Measurements from ENCODE around the gene TLNRD1.

The TLNRD1 gene

DNA sequence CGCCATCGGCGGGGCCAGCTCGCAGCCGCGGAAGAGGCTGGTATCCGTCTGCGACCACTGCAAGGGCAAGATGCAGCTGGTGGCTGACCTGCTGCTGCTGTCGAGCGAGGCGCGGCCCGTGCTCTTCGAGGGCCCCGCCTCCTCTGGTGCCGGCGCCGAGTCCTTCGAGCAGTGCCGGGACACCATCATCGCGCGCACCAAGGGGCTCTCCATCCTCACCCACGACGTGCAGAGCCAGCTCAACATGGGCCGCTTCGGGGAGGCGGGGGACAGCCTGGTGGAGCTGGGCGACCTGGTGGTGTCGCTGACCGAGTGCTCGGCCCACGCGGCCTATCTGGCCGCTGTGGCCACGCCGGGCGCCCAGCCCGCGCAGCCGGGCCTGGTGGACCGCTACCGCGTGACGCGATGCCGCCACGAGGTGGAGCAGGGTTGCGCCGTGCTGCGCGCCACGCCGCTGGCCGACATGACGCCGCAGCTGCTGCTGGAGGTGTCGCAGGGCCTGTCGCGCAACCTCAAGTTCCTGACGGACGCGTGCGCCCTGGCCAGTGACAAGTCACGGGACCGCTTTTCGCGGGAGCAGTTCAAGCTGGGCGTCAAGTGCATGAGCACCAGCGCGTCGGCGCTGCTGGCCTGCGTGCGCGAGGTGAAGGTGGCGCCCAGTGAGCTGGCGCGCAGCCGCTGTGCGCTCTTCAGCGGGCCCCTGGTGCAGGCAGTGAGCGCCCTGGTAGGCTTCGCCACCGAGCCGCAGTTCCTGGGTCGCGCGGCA, 1.8 kb downstream of the TLNRD1 start:
- DNase-seq = no peak

DNA sequence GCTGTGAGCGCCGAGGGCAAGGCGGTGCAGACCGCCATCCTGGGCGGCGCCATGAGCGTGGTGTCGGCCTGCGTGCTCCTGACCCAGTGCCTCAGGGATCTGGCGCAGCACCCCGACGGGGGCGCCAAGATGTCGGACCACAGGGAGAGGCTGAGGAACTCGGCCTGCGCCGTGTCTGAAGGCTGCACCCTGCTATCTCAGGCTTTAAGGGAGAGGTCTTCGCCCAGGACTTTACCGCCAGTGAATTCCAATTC, 2.3 kb downstream of the TLNRD1 start:
- no peak for DNase-seq

DNA sequence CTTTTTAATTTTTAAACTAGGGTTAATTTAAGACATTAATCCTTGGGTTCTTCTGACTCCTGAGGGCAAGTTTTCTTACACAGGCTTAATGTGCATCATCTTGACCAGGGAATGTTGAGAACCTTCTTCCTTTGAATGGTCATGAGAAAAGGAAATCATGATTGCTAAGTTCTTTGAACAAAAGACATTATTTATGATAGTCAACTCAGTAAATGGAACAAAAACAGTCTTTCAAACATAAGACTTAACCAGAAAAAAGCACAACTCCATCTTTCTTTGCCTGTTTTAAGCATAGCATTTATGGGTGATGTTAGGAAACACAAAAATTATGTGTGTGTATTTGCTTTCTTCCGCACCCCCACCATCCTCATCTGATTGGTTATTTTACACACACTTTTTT, 5.4 kb downstream of the TLNRD1 start:
- no peak for DNase-seq

DNA sequence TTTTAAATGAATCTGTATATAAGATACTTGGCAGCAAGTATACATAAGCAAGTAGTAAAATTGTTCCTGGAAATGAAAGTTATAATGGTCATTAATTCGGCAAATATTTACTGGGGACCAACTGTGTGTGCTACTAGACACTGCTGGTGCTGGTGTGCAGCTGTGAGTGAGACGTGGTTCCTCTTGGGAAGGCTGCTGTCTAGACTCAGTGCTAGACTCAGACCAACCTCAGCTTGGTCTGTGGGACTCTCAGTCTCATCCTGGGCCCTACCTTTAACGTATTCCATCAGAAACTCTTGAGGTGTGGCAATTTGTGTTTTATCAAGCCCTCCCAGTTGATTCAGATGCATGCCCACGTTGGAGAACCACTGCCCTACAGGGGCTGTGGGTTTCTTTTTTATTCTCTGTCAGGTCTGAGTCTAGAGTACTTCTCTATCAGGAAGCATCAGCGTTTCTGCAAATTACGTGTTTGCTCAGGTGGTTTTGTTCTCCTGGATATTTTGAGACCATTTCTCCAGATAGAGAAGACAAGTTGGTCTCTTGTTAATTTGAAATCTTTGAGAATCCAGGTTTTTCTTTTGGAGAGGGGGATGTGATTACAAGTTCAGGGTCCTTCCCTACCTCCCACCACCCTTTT, 6.8 kb downstream of the TLNRD1 start:
- no peak for DNase-seq

DNA sequence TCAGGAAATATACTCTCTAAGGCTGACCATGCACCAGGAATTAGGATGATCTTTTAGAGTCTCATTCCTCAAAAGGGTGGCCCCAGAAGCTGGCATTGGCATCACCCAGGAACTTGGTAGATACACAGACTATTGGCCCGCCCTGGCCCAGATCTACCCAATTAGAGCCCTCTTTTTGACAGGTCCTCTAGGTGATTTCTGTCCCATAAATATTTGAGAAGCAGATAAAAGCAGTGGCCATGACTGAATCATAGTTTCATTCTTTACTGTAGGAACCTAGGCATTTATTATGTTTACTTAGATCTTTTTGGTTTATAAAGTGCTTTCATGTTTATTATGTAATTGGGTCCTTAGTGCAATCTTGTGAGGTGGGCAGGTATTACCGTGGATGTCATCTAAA, 7.6 kb downstream of the TLNRD1 start:
- no peak for DNase-seq

DNA sequence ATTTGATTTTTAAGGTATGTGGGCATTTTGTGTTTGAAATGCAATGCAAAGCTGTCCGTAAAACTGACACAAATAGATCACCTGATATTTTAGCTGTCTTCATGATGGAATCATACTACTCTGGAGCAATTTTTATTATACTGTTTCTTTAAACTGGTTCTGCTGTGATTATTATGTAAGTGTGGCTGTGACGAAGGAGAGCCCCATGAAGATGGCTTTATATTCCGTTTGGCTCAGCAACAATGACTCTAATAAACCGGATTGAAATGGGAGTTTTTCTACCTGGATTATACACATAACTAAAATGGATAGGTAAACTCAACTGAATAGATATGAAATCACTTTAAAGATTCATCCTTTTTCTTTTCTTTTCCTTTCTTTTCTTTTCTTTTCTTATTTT, 9.4 kb downstream of the TLNRD1 start:
- no peak for DNase-seq

DNA sequence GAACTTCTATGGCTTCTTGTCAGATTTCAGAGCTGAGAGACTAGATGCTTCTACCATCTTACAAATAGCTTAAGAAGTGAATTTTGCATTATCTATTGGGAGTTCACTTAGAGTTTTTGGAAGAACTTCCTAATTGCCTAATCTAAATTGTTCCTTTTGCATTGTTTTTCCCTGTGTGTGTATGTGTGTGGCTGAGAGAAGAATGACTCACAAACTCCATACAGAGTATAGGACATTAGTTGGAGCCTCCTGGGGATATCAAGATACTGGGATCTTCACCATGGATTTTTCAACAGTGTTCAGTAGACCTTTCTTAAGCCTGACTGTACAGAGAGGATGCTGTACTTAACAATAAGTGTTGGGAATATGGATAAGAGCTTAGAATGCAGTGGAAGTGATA, 10.9 kb downstream of the TLNRD1 start:
- DNase-seq = no peak

DNA sequence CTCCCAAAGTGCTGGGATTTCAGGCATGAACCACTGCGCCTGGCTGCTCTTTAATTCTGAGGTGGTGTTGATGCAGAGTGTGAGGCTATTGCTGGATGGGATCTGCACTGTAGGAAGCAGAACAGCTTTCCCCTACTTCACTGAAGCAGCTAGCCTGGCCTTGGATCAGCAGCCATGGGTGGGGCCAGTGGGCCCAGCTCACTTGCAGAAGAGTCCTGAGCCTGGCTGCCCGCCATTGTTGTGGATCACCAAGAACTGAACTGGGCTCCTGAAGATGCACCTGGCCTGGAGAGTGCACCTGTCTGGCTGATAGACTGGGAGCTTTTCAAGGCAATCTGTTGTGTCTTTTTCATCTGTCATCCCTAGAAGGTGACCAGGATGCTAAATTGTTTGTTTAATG, 11.9 kb downstream of the TLNRD1 start:
- no peak for DNase-seq

DNA sequence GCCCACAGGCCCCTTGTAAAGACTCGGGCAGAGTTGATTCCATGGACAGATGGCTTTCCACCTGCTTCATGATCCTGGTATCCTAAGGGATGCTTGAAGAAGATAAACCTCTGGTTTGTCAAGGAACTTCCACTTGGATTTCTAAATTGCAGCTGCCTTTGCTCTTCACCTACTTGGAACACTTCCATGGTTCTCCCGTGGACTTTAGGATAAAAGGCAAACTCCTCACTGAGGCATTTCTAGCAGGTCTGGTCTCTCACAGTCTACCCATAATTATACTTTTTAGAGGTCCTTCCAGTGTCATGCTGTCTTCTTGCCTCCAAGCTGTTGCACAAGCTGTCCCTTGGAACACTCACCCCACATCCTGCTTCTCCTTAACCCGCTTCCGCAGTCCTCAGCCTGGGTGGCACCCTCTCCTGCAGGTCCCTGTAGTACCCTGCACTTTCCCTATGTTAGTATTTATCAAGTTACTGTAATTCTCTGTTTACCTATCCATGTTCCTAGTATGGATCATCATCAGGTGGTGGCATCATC, 12.7 kb downstream of the TLNRD1 start:
- DNase-seq = no peak

DNA sequence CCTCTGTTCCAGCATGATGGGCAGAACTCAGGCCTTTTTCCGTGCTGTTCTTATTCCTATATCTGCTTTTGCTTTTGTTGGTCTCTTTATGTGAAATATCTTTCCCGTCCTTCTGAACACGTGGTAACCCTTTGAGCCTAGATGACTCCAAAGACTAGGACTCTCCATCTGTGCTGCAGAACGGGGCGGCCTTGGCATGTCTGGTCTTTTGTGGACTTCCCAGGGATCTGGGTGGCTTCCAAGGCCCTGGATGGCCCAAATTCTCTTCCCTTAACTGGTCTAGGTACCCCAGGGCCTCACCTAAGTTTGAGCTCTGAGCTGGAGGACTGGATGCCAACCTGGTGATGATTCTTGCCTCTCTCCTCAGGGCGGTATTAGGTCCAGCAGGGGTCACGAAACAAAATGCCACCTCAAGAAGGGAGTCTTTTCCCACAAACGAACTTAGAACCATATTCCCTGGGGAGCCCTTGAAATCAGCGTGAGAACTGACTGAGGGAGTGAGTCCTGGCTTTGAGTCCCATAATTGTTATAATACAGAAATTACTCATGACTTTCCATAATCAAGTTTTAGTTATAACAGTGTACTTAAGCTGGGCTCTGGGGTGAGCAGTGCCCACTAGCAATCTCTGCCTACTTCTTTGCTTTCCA, 13.8 kb downstream of the TLNRD1 start:
- no peak for DNase-seq

DNA sequence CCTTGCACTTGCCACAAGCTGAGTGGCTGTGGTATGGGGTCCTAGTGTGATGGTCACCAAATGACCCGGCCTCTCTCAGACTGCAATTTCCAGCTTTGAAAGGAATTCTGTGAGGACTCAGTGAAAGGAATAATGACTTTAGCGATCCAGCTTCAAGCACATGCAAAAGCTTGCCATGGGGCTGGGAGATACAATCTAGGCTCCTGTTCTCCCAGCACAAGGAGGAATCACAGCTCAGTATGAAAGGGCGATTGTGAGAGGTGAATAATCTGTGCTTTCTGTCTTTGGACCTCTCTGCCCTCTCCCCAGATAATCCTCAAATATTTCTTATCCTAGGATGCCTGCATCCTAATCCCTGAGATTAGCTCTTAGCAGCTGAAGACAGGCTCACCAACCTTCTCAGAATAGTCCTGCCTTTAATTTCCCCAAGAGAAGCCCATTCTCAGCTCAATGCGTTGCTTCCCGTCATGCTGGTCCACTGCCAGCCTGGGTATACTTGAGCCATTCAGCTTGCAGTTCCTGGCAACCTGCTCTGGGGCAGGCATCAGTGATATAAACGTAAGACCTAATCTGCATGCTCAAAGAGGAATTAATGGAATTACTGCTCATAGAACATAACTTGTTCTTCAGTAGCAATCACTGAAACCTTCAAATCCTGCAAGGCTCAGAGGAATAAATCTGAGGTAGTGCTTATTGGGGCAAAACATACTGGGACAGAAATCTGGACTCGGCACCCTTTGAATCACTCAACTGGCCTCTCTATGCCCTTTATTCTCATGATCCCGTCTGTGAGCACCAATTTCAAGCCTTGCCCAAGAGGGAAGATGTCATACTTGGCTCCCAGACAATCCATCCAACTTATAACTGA, 15.1 kb downstream of the TLNRD1 start:
- DNase-seq = no peak

DNA sequence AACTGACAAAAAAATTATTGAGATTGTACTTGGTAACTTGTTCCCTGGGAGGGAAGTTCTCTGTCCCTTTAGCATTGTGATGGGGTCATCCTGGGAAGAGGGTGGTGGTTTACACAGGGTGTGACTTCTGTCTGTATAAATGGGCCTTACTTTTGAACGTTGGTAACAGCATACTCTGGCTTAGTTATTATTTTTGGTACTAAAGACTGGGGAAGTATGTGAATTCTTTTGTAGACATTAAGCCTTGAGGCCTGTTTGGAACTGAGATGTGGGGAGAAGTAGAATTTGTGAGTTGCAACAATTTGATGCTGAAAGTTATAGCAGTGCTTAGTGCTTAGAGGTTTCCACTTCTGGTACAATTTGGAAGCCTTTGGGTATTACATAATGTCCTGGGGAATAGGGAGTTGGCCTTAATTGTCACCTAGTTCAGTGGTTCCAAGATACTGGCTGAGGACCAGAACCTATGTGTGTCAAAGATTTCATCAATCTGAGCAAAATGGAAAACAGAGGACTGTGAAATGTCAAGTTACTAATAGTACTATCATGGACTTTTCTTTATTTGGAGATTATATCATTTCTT, 15.9 kb downstream of the TLNRD1 start:
- no peak for DNase-seq

DNA sequence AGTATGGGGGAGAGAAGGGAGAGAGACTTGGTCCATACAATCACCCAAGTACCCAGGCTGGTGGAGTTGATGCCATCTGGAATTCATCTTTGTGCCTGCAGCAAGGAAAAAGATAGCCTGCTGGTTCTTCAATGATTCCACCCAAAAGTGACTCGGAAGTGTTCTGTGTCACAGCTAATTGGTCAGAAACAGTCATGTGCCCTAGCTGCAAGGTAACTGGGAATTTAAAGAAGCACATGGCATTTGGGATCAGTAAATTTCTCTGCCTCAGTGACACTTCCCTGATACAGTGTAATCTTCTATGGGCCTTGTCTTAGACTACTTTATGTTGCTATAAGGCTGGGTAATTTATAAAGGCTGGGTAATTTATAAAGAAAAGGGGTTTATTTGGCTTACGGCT, 17.5 kb downstream of the TLNRD1 start:
- DNase-seq = no peak

DNA sequence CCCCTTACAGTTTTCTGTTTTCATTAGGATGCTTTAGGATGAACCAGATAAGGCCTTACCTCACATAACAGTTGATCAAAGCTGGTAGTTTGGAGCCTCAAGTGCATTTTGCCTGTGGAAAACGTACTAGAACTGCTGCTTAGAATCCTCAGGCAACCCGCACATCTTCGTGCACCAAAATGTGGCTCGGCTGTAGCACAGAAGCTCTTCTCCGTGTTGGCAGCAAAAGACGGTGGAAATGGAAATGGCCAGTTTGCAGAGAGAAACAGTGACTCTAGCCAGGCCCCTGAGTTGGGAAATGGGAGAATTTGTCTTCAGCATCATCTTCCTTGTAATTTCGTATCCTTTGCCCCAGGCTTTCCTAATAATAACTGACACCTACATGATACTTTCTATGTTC, 20.6 kb downstream of the TLNRD1 start:
- no peak for DNase-seq

DNA sequence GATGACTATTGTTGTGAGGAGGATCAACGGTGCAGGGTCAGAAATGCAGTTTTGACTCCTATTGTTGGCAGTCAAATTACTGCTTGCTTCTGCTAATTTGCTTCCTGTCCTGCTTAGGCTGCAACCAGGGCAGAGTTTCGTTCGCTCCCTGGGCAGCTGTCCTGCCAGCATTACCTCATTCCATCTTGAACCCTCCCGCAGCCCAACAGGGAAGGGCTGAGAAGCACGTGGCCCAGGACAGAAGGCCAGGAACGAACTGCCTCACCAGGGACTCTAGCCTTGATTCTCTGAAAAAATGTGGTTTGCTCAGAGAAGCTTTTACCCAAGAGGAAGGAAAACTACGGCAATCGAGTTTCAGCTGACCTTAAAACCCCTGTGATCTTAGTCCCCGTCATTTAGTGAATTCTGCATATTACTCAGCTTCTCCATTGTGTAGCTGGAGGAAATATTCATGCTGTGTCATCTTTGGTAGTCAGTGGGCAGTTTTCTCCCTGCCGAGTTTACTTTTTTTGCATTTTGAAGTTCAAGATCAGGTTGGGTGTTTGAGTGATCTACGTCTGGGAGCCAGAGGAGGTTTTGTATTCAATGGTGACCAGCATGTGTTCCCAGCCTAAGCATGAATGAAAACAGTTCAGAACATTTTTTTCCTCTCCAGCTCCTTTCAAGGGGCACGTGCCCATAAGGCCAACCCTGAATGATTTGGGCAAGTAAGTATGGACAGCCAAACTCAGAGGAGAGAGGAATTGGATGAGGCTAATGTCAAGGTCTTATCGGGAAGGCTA, 23.0 kb downstream of the TLNRD1 start:
- no peak for DNase-seq

DNA sequence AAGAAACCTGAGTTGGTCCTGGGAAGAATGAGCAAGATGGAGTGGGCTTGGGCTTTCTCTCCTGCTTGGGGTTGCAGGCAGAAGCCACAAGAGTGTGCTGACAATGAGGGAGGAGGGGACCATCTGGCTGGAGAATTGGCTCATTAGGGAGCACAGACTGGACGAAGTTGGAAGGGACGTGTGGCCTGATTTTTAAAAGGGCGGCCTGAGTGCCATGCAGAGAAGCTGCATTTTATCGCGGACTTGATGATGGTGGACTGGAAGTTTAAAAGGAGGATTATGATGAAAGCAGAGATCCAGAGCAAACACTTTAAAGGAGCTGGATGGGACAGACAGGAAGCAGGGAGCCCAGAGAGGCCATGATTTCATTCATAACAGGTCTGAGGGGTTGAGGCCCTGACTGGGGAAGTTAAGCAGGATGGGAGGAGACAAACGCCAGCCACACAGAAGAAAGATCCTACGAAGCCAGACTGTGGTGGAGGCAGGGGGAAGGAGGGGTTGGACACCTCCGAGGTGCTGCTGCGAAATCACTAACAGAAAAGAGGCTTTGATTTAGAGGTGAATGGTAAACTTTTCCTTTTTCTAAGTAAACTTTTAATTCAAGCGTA, 23.6 kb downstream of the TLNRD1 start:
- DNase-seq = no peak

DNA sequence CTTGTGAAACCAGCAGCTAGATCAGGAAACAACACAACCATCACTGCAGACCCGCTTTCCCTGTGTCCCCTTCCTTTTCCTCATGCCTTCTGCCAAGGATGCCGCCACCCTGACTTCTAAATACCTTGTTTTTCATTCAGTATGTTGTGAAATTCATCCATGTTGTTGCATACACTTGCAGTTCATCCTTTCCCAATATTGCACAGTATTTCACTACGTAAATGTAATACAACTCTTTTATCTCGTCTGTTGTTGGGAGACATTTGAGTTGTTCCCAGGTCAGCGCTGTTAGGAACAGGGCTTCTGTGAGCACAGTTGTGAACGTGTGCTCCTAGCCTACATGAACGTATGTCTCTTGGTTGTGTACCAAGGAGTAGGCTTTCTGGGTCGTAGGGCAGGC, 24.2 kb downstream of the TLNRD1 start:
- DNase-seq = no peak

DNA sequence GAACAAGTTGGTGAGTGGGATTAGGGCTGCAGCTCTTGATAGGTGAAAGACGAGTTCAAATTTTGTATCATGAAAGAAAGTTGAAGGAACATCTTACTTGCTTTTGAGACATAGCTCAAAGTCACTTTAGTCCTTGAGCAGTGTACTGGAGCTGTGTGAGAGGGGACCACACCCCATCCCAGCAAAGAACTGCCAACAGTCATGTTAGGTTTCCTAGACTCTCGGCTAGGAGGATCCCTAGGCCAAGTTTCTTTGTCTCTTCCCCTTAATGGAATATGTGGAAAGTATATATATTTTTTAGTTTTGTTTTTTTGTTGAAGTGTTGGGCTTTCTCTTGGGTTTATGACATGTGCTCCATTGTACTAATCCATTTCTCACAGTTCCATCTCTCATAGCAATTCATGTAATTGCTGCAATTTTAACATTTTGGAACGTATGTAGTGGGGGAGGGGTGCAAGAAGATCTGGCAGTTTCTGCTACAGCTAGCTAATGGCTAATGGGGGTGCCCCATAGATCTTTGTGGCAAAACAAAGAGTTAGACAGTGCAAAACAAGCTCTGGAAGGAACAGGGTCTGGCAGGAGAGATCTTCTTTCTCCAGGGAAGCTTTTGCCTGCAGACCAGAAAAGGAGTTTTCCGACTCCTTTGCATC, 25.1 kb downstream of the TLNRD1 start:
- no peak for DNase-seq

DNA sequence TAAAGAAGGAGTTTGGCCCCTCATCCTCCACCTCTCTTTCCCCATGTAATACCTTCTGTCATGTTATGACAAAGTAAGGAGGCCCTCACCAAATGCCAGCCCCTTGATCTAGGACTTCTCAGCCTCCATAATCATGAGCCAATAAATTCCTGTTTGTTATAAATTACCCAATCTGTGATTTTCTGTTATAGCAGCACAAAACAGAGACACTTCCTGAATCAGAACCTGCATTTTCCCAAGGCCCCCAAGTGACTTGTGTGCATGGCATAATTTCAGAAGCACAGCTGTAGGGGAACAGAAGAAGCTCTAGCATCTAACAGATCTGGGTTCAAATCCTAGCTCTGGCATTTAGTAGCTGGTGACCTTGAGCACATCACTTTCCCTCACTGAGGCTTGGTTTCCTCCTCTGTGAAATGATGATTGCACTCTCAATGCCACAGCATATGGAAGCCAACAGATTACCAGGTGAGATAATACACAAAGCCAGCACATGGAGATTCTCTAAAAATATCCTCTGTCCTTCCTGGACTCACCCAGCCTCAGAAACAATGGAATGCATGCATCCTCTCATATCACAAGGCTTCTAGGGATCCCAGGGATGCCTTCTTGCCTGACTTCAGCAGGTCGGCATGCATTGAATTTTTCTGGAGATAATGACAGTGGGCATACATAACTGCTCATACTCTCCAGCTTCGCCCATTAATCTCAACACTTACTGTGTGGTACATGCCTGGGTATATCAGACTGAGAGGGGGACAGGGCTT, 26.3 kb downstream of the TLNRD1 start:
- no peak for DNase-seq
